Right atrium auricular region (tissue), 2 donors: ENCODE results near the gene SCAPER. TPM values are rescaled to one million over a fixed set of nuclear protein-coding genes. Genes with fewer than 3 reads are reported as not detected.

Experiments used
- DNase-seq: peaks from one replicate; pipeline ENCODE4 v3.0.0-alpha.2; 2019; ENCODE audit warnings: low spot score
- H3K27ac ChIP-seq, 2 donors: fragments of 200-600 bp; sonication (generic); 1 replicate in 1 of 2; 2 replicates in 1 of 2; pipeline ENCODE4 v1.5.1; 2016 to 2019
- H3K27me3 ChIP-seq, 2 donors: fragments of 200-600 bp; sonication (generic); one replicate each; pipeline versions ENCODE4 v1.5.1 to v1.6.0; 2017 to 2019
- H3K36me3 ChIP-seq: fragments of 200-600 bp; sonication (generic); one replicate; pipeline ENCODE4 v1.5.1; 2016
- H3K4me1 ChIP-seq, 2 donors: fragments of 200-600 bp; sonication (generic); one replicate each; pipeline versions ENCODE4 v1.5.1 to v1.6.0; 2017 to 2019
- H3K4me3 ChIP-seq, 2 donors: fragments of 200-600 bp; sonication (generic); 1 replicate in 1 of 2; 2 replicates in 1 of 2; pipeline ENCODE4 v1.5.1; 2017 to 2019; ENCODE audit warnings: mild to moderate bottlenecking in 1 of 2, moderate library complexity in 1 of 2
- H3K9me3 ChIP-seq, 2 donors: fragments of 200-600 bp; sonication (generic); one replicate each; pipeline ENCODE4 v1.5.1; 2019
- total RNA-seq, 2 donors: library from RNA; depleted of rRNA; stranded (reverse); fragments of >200 nt; gene quantifications; one replicate each; pipeline ENCODE4 v1.1.0, GENCODE V29; 2016
- TF ChIP-seq, protein P1 (sequence below), 2 donors: fragments of 200-600 bp; sonication (generic); IDR thresholded peaks; one replicate each; pipeline ENCODE4 v1.5.1; 2019; ENCODE audit warnings: antibody characterized with exemption in 2 of 2

Gene SCAPER
- total RNA-seq, 2 donors from 2014 or later: 20.5 to 52.3 TPM

- no peaks in the 10 kb centered on the region for H3K9me3 ChIP-seq
- no peak overlapping the region for H3K4me3 ChIP-seq
- no peaks in the 10 kb centered on the region for H3K4me1 ChIP-seq
- no peak overlapping the region for H3K27ac ChIP-seq
- H3K27me3 ChIP-seq: no peaks in the 10 kb centered on the region
- DNase-seq: no peak
- TF ChIP-seq, protein P1, sequence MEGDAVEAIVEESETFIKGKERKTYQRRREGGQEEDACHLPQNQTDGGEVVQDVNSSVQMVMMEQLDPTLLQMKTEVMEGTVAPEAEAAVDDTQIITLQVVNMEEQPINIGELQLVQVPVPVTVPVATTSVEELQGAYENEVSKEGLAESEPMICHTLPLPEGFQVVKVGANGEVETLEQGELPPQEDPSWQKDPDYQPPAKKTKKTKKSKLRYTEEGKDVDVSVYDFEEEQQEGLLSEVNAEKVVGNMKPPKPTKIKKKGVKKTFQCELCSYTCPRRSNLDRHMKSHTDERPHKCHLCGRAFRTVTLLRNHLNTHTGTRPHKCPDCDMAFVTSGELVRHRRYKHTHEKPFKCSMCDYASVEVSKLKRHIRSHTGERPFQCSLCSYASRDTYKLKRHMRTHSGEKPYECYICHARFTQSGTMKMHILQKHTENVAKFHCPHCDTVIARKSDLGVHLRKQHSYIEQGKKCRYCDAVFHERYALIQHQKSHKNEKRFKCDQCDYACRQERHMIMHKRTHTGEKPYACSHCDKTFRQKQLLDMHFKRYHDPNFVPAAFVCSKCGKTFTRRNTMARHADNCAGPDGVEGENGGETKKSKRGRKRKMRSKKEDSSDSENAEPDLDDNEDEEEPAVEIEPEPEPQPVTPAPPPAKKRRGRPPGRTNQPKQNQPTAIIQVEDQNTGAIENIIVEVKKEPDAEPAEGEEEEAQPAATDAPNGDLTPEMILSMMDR (IDR thresholded peaks at IDR 0.05): no peak
- no peaks in the 10 kb centered on the region for H3K36me3 ChIP-seq
These were observed 109.9 kb downstream of the SCAPER start for GRCh38 chr15:76795217-76795616.

DNA sequence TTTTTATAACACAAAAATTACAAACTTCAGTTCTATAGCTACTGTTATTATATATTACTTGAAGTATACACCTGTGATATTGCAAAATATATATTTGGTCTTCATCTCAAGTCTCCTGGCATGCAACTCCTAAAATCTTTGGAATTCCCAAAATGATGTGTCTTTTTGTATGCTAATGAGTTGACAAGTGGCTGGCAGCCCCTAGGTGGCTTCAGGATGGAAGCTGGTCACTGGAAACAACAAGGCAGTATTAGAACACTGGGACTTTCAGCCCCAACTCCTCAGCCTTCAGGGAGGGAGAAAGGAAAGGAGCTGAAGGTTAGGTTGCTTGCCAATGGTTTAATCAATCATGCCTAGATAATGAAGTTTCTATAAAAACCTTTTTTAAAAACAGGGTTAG, 112.0 kb downstream of the SCAPER start:
- no peak overlapping the region for H3K4me3 ChIP-seq
- H3K36me3 ChIP-seq: no peaks in the 10 kb centered on the region
- no peak for DNase-seq

GRCh38 chr15:76791511-76791910, 113.6 kb downstream of the SCAPER start:
- TF ChIP-seq, protein P1 (IDR thresholded peaks at IDR 0.05): no peak
- H3K9me3 ChIP-seq: no peaks in the 10 kb centered on the region
- H3K27me3 ChIP-seq: no peaks in the 10 kb centered on the region
- no peak overlapping the region for H3K27ac ChIP-seq
- no peak overlapping the region for H3K4me3 ChIP-seq
- no peaks in the 10 kb centered on the region for H3K4me1 ChIP-seq
- no peak for DNase-seq
- no peaks in the 10 kb centered on the region for H3K36me3 ChIP-seq

More for the DNA sequence above, 112.0 kb downstream of the SCAPER start:
- Histone ChIP-seq H3K9me3 (no peaks in the 10 kb centered on the region), H3K4me1 (no peaks in the 10 kb centered on the region), H3K27ac (no peak overlapping the region), H3K27me3 (no peaks in the 10 kb centered on the region)
- TF ChIP-seq, protein P1 (IDR thresholded peaks at IDR 0.05): no peak

DNA sequence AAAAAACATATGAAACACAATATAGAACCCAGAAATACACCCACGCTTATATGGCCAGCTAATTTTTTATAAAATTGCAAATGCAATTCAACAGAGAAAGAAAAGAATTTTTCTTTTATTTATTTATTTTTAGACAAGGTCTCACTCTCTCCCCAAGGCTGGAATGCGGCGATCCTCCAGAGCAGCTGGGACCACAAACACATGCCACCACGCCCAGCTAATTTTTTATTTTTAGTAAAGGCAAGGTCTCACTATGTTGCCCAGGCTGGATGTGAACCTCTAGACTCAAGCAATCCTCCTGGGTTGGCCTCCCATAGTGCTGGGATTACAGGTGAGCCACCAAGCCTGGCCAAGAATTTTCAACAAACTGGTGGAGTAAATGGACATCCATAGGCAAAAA, 117.9 kb downstream of the SCAPER start:
- TF ChIP-seq, protein P1 (IDR thresholded peaks at IDR 0.05): no peak
- DNase-seq: no peak
- Histone ChIP-seq H3K27me3 (no peaks in the 10 kb centered on the region), H3K9me3 (peaks cover 0 to 11% of the 10 kb centered on the region in 2 donors), H3K4me3 (no peak overlapping the region), H3K27ac (no peak overlapping the region), H3K36me3 (peaks cover 6% of the 10 kb centered on the region), H3K4me1 (no peaks in the 10 kb centered on the region)

DNA sequence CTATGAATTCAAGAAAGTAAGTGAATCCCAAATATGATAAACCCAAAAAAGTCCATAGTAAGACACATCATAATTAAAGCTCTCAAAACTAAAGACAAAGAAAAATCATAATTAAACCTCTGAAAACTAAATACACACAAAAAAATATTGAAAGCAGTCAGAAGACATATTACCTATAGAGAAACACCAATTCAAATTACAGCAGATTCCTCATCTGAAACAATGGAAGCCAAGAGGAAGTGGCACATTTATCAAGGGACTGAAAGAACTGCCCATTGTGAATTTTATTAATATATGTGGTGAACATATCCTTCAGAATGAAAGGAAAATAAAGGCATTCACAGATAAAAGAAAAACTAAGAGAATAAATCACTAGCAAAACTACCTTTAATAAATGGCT, 128.2 kb downstream of the SCAPER start:
- Histone ChIP-seq H3K4me1 (no peaks in the 10 kb centered on the region), H3K4me3 (no peak overlapping the region), H3K9me3 (no peaks in the 10 kb centered on the region), H3K27me3 (no peaks in the 10 kb centered on the region), H3K27ac (no peak overlapping the region), H3K36me3 (peaks cover 8% of the 10 kb centered on the region)
- TF ChIP-seq, protein P1 (IDR thresholded peaks at IDR 0.05): no peak
- DNase-seq: no peak

GRCh38 chr15:76776480-76776879, 128.7 kb downstream of the SCAPER start:
- TF ChIP-seq, protein P1 (IDR thresholded peaks at IDR 0.05): no peak
- Histone ChIP-seq H3K27me3 (no peaks in the 10 kb centered on the region), H3K9me3 (no peaks in the 10 kb centered on the region), H3K4me1 (no peaks in the 10 kb centered on the region), H3K36me3 (peaks cover 8% of the 10 kb centered on the region), H3K27ac (no peak overlapping the region), H3K4me3 (no peak overlapping the region)
- no peak for DNase-seq
